ENCODE results near the gene SEPTIN3. TPM values are rescaled to one million over a fixed set of nuclear protein-coding genes. Genes with fewer than 3 reads are reported as not detected.
"Not testable (repeated sequence)": the region's sequence is repeated elsewhere in the genome, so short reads cannot be mapped to it uniquely, and the experiment has no call there.

SEPTIN3 gene
- polyA plus RNA-seq, 1 donor: 7.7 TPM

- DNase-seq: peak; percentile 66
Measured at GRCh38 chr22:41940832-41941765, 28.1 kb upstream of the SEPTIN3 start.

GRCh38 chr22:41943661-41944209, 25.5 kb upstream of the SEPTIN3 start:
- DNase-seq: no peak

DNA sequence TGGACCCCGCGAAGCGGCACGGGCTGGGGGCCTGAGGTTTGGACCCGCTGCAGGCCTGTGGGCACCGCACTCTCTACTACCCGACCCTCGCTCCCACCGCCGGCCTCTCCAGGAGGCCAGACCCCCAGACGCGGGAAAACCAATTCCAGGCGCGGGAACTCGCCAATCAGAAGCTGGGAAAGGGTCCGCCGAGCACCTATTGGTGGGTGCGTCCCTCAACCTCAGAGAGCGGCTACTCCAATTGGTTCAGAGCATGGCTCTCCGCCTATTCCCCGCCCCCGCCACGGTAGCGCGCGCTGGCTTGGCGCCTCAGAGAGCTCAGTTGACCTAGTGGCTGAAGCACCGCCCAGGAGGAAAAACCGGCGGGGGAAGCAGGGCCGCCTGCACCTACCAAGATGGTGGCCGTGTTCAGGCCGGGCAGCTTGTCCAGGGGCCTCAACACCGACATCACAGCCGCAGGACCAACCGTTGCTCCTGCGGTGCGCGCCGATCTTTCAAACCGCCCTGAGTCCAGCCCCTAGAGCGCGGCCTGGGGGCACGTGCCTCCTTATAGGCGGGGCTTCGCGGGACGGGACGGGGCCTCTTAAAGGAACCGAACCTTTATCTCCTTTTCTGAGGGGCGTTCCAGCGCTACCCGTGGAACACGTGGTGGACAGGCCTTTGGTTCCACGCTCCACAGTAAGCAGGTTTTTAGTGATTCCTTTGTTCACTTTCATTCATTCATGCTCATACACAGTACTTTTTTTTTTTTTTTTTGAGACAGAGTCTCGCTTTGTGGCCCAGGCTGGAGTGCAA, 22.4 kb upstream of the SEPTIN3 start, which contains the start of gene CENPM:
Gene CENPM, minus strand, starts transcription at position 524 of the 795 bp plus-strand sequence. Its CDS starts 76 bp downstream, at position 448.
- DNase-seq: peak; percentile 94

DNA sequence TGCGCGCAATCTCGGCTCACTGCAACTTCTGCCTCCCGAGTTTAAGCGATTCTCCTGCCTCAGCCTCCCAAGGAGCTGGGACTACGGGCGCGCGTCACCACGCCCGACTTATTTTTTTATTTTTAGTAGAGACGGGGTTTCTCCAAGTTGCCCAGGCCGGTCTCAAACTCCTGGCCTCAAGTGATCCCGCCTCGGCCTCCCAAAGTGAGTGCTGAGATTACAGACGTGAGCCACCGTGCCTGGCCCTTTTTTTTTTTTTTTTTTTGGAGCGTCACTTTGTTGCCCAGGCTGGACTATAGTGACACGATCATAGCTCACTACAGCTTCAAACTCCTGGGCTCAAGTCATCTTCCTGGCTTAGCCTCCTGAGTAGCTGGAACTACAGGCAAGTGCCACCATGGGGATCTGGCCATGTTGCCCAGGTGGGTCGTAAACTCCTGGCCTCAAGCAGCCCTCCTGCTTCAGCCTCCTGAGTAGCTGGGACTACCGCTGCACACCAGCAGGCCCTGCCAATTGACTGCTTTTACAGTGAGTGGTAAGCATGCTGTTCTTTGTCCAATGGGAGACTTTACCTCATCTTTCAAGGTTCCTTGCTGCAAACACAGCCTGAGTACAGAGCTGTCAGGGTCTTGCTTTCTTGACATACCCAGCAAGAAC, 21.7 kb upstream of the SEPTIN3 start:
- no peak for DNase-seq

GRCh38 chr22:41948142-41948541, 21.1 kb upstream of the SEPTIN3 start:
- DNase-seq: no peak

- not testable (repeated sequence) for DNase-seq
Measured at GRCh38 chr22:41948928-41949296, 20.3 kb upstream of the SEPTIN3 start.

GRCh38 chr22:41949297-41949965, 19.8 kb upstream of the SEPTIN3 start:
- no peak for DNase-seq

GRCh38 chr22:41951898-41952474, 17.3 kb upstream of the SEPTIN3 start, which contains the start of gene SMIM45:
SMIM45 (plus strand) TSS chr22:41952150.
- no peak for DNase-seq

GRCh38 chr22:41952713-41953112, 16.5 kb upstream of the SEPTIN3 start:
- no peak for DNase-seq

GRCh38 chr22:41957941-41958556, 11.2 kb upstream of the SEPTIN3 start:
- no peak for DNase-seq

GRCh38 chr22:41963453-41964111, 5.7 kb upstream of the SEPTIN3 start:
- DNase-seq: no peak

GRCh38 chr22:41964112-41964491, 5.1 kb upstream of the SEPTIN3 start:
- DNase-seq: no peak

GRCh38 chr22:41966225-41966606, 3.0 kb upstream of the SEPTIN3 start:
- DNase-seq: no peak

- DNase-seq: peak; percentile 39
Measured at GRCh38 chr22:41966607-41967240, 2.5 kb upstream of the SEPTIN3 start.

DNA sequence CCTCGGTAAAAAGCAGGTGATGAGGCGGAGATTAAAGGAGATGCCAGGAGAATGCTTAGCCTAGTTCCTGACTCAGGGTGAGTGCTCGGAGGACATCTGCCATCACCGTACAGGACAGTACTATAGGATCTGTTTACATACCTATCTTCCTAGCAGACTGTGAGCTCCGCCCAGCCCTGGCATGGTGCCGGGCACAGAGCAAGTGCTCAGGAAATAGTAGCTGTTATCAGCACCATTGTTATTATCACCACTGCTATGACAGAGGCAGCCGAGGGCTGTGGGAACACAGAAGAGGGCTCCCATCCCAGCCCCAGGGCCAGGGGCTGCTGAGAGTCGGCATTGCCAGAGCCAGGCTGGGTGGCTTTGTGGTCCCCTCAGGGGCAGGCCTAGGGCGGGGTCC, 642 bp upstream of the SEPTIN3 start:
- DNase-seq: no peak

DNA sequence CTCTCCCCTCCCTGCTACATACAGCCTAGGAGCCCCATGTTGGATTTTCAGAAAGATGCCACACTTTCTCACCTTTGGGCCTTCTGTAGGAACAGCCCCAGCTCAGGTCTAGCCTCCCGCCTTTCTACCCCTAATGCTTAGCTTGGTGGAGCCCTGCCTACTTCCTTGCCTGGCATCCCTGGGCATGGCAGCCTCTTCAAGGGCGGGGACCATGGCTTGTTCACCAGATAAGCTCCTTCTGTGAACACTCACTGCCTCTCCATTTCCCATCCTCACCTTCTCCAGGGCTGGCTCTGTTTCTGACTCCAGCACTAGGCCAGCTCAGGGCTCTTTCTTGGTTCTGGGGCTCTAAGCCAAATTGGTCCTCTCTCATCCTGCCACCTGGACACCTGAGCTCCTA, 1.4 kb downstream of the SEPTIN3 start:
- no peak for DNase-seq

- no peak for DNase-seq
Measured at GRCh38 chr22:41971431-41971830, 2.2 kb downstream of the SEPTIN3 start.

DNA sequence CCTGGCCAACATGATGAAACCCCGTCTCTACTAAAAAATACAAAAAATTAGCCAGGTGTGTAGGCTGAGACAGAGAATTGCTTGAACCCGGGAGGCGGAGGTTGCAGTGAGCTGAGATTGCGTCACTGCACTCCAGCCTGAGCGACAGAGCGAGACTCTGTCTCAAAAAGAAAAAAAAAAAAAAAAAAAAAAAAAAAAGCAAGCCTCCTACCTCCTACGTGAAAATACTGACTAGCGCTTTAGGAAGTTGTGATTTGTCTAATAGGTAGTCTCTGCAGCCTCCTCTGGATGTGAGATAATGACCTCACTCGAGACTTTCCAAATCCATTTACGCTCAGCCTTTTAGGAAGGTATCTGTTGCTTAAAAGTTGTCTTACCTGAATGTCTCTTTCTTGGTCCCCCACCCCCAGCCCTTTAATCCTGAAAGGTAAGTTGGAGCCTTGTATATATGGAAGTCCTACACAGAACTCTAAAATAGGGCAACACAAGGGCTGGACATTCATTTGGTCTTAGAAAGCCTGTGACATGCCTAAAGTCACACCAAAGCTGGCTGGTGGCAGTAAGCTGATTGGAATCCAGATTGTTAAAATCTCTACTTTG, 5.5 kb downstream of the SEPTIN3 start:
- no peak for DNase-seq

Data from left kidney (tissue), 2 donors.